ENCODE results near the gene PWP2.
"Not testable (repeated sequence)": the region's sequence is repeated elsewhere in the genome, so short reads cannot be mapped to it uniquely, and the experiment has no call there.

PWP2 gene

GRCh38 chr21:44167527-44167926, 60.3 kb downstream of the PWP2 start:
- not testable (repeated sequence) for DNase-seq

GRCh38 chr21:44170326-44170725, 63.1 kb downstream of the PWP2 start:
- not testable (repeated sequence) for DNase-seq

GRCh38 chr21:44170863-44171262, 63.7 kb downstream of the PWP2 start:
- DNase-seq: not testable (repeated sequence)

GRCh38 chr21:44171962-44172572, 64.9 kb downstream of the PWP2 start:
- DNase-seq: not testable (repeated sequence)

- not testable (repeated sequence) for DNase-seq
Observed at GRCh38 chr21:44172741-44173140, 65.5 kb downstream of the PWP2 start.

GRCh38 chr21:44175189-44175588, 68.0 kb downstream of the PWP2 start:
- DNase-seq: peak in 2 of 3 donors; percentile 3 to 14

- not testable (repeated sequence) for DNase-seq
Observed at GRCh38 chr21:44176127-44176526, 68.9 kb downstream of the PWP2 start.
